Frontal cortex (tissue), 4 donors: ENCODE data around the gene REV3L. TPM values are rescaled to one million over a fixed set of nuclear protein-coding genes. Genes with fewer than 3 reads are reported as not detected.

Experiments
- DNase-seq, 2 donors: peaks; one replicate each; pipeline ENCODE4 v3.0.0; 2012; ENCODE audit warnings: low spot score in 2 of 2
- FAIRE-seq: peaks from 2 replicates; lab custom pipeline; 2012; peaks lifted over from hg19 to GRCh38; lab: Jason Lieb, UNC
- total RNA-seq: library from RNA; depleted of rRNA; stranded (reverse); fragments of >200 nt; gene quantifications from one replicate; pipeline ENCODE4 v1.2.3, GENCODE V29; 2014
- donor health status: control.
- donor health status: control.
- donor health status: control.

REV3L gene
- total RNA-seq, 1 donor from 2014 or later, result 95.0 TPM

GRCh38 chr6:111472933-111473435, 10.0 kb downstream of the REV3L start:
- DNase-seq, result no peak
- FAIRE-seq, result no peak

- FAIRE-seq (no peak), DNase-seq (no peak)
These were observed 11.1 kb downstream of the REV3L start for GRCh38 chr6:111471958-111472357.

- FAIRE-seq (no peak), DNase-seq (no peak)
These were observed 11.5 kb downstream of the REV3L start for GRCh38 chr6:111471533-111471932.

- FAIRE-seq (no peak), DNase-seq (no peak)
These were observed 12.0 kb downstream of the REV3L start for GRCh38 chr6:111470991-111471390.

GRCh38 chr6:111469543-111469942, 13.5 kb downstream of the REV3L start:
- FAIRE-seq (no peak), DNase-seq (no peak)

GRCh38 chr6:111468329-111469012, 14.5 kb downstream of the REV3L start:
- FAIRE-seq (no peak), DNase-seq (no peak)

GRCh38 chr6:111464184-111464583, 18.8 kb downstream of the REV3L start:
- no peak for DNase-seq
- FAIRE-seq, result no peak

- DNase-seq (no peak), FAIRE-seq (no peak)
These were observed 20.1 kb downstream of the REV3L start for GRCh38 chr6:111462770-111463391.

- FAIRE-seq, result no peak
- DNase-seq, result no peak
These were observed 21.2 kb downstream of the REV3L start for GRCh38 chr6:111461860-111462259.

- DNase-seq (no peak), FAIRE-seq (no peak)
These were observed 24.3 kb downstream of the REV3L start for GRCh38 chr6:111458670-111459232.

- DNase-seq (no peak), FAIRE-seq (no peak)
These were observed 26.8 kb downstream of the REV3L start for GRCh38 chr6:111456208-111456607.

- DNase-seq (no peak), FAIRE-seq (no peak)
These were observed 32.4 kb downstream of the REV3L start for GRCh38 chr6:111450636-111451035.

GRCh38 chr6:111450087-111450486, 32.9 kb downstream of the REV3L start:
- FAIRE-seq (no peak), DNase-seq (no peak)

- DNase-seq (no peak), FAIRE-seq (no peak)
These were observed 33.9 kb downstream of the REV3L start for GRCh38 chr6:111449129-111449528.

GRCh38 chr6:111447051-111447450, 36.0 kb downstream of the REV3L start:
- DNase-seq, result no peak
- FAIRE-seq, result no peak

GRCh38 chr6:111445861-111446267, 37.2 kb downstream of the REV3L start:
- DNase-seq (no peak), FAIRE-seq (no peak)

GRCh38 chr6:111444794-111445193, 38.2 kb downstream of the REV3L start:
- DNase-seq (no peak), FAIRE-seq (no peak)

GRCh38 chr6:111441678-111442243, 41.3 kb downstream of the REV3L start:
- FAIRE-seq (no peak), DNase-seq (no peak)

GRCh38 chr6:111439171-111439570, 43.8 kb downstream of the REV3L start:
- no peak for DNase-seq
- FAIRE-seq, result no peak

- no peak for DNase-seq
These were observed 45.4 kb downstream of the REV3L start for GRCh38 chr6:111437573-111437972.

GRCh38 chr6:111432511-111432910, 50.5 kb downstream of the REV3L start:
- FAIRE-seq, result no peak

More at GRCh38 chr6:111437573-111437972, 45.4 kb downstream of the REV3L start:
- no peak for FAIRE-seq

More at GRCh38 chr6:111432511-111432910, 50.5 kb downstream of the REV3L start:
- DNase-seq, result no peak
